H7 (cell line): ENCODE results near the gene OMP. TPM values are rescaled to one million over a fixed set of nuclear protein-coding genes. Genes with fewer than 3 reads are reported as not detected.

ENCODE experiments used
- DNase-seq: peaks from one replicate; pipeline ENCODE4 v3.0.0; 2012
- H3K27me3 ChIP-seq: 2 replicates; pipeline ENCODE4 v1.6.0; 2011; ENCODE audit warnings: mild to moderate bottlenecking, low read length; ENCODE audit not compliant: control insufficient read depth, insufficient read depth
- H3K36me3 ChIP-seq: replicated peaks from 2 replicates; pipeline ENCODE4 v1.5.1; 2011; ENCODE audit warnings: low read length; ENCODE audit not compliant: control insufficient read depth, insufficient read depth
- H3K4me3 ChIP-seq: 2 replicates; pipeline ENCODE4 v1.5.1; 2011; ENCODE audit warnings: low read depth, mild to moderate bottlenecking, control low read depth, low read length, moderate library complexity; ENCODE audit not compliant: insufficient read depth
- total RNA-seq: library from RNA; depleted of rRNA; stranded (reverse); fragments of >200 nt; shearing (Covaris generic); gene quantifications from 2 replicates; pipeline ENCODE4 v1.2.3, GENCODE V29; 2014

Gene OMP
- total RNA-seq, 1 experiment from 2014 or later = not detected

GRCh38 chr11:77100166-77101042, 2.2 kb upstream of the OMP start:
- H3K36me3 ChIP-seq = no peaks in the 10 kb centered on the region
- DNase-seq = no peak
- no peak overlapping the region for H3K4me3 ChIP-seq
- no peaks in the 10 kb centered on the region for H3K27me3 ChIP-seq

- Histone ChIP-seq H3K36me3 (no peaks in the 10 kb centered on the region), H3K27me3 (no peaks in the 10 kb centered on the region), H3K4me3 (no peak overlapping the region)
- DNase-seq = peak; percentile 91
These were observed 1.6 kb upstream of the OMP start for GRCh38 chr11:77101043-77101537.

- H3K36me3 ChIP-seq = no peaks in the 10 kb centered on the region
- DNase-seq = no peak
- no peaks in the 10 kb centered on the region for H3K27me3 ChIP-seq
- no peak overlapping the region for H3K4me3 ChIP-seq
These were observed 679 bp downstream of the OMP start for GRCh38 chr11:77103319-77103718.

- H3K4me3 ChIP-seq = no peak overlapping the region
- no peaks in the 10 kb centered on the region for H3K36me3 ChIP-seq
- no peak for DNase-seq
These were observed 2.1 kb downstream of the OMP start for GRCh38 chr11:77104727-77105126.

GRCh38 chr11:77106321-77106720, 3.7 kb downstream of the OMP start:
- no peaks in the 10 kb centered on the region for H3K27me3 ChIP-seq
- DNase-seq = no peak
- H3K4me3 ChIP-seq = no peak overlapping the region
- H3K36me3 ChIP-seq = no peaks in the 10 kb centered on the region

More at GRCh38 chr11:77104727-77105126, 2.1 kb downstream of the OMP start:
- H3K27me3 ChIP-seq = no peaks in the 10 kb centered on the region

GRCh38 chr11:77106759-77107158, 4.1 kb downstream of the OMP start:
- DNase-seq = no peak
- Histone ChIP-seq H3K27me3 (no peaks in the 10 kb centered on the region), H3K4me3 (no peak overlapping the region), H3K36me3 (no peaks in the 10 kb centered on the region)

GRCh38 chr11:77107950-77108349, 5.3 kb downstream of the OMP start:
- DNase-seq = no peak
- no peaks in the 10 kb centered on the region for H3K36me3 ChIP-seq
- H3K27me3 ChIP-seq = no peaks in the 10 kb centered on the region
- H3K4me3 ChIP-seq = no peak overlapping the region

- no peaks in the 10 kb centered on the region for H3K36me3 ChIP-seq
- no peaks in the 10 kb centered on the region for H3K27me3 ChIP-seq
- H3K4me3 ChIP-seq = no peak overlapping the region
- no peak for DNase-seq
These were observed 5.8 kb downstream of the OMP start for GRCh38 chr11:77108436-77108835.

GRCh38 chr11:77109236-77110019, 6.8 kb downstream of the OMP start:
- H3K36me3 ChIP-seq = no peaks in the 10 kb centered on the region
- no peak overlapping the region for H3K4me3 ChIP-seq
- DNase-seq = no peak

GRCh38 chr11:77110836-77111235, 8.2 kb downstream of the OMP start:
- Histone ChIP-seq H3K36me3 (no peaks in the 10 kb centered on the region), H3K27me3 (no peaks in the 10 kb centered on the region), H3K4me3 (no peak overlapping the region)
- DNase-seq = no peak

More at GRCh38 chr11:77109236-77110019, 6.8 kb downstream of the OMP start:
- no peaks in the 10 kb centered on the region for H3K27me3 ChIP-seq

- Histone ChIP-seq H3K27me3 (no peaks in the 10 kb centered on the region), H3K36me3 (no peaks in the 10 kb centered on the region), H3K4me3 (no peak overlapping the region)
- no peak for DNase-seq
These were observed 8.6 kb downstream of the OMP start for GRCh38 chr11:77111277-77111676.

GRCh38 chr11:77111946-77112345, 9.3 kb downstream of the OMP start:
- Histone ChIP-seq H3K27me3 (no peaks in the 10 kb centered on the region), H3K4me3 (no peak overlapping the region), H3K36me3 (no peaks in the 10 kb centered on the region)
- DNase-seq = no peak

- H3K27me3 ChIP-seq = no peaks in the 10 kb centered on the region
- H3K36me3 ChIP-seq = no peaks in the 10 kb centered on the region; the same call in 1 of the 2 replicates
- H3K4me3 ChIP-seq = no peak overlapping the region
- no peak for DNase-seq
These were observed 10.2 kb downstream of the OMP start for GRCh38 chr11:77112641-77113381.

- Histone ChIP-seq H3K4me3 (no peak overlapping the region), H3K27me3 (no peaks in the 10 kb centered on the region), H3K36me3 (no peaks in the 10 kb centered on the region; the same call in 1 of the 2 replicates)
- peak; percentile 90 for DNase-seq
These were observed 10.9 kb downstream of the OMP start for GRCh38 chr11:77113382-77114088.
